Upper lobe of left lung (tissue), 6 donors: ENCODE results near the gene SASH3. TPM values are rescaled to one million over a fixed set of nuclear protein-coding genes. Genes with fewer than 3 reads are reported as not detected.
"Not testable (repeated sequence)": the region's sequence is repeated elsewhere in the genome, so short reads cannot be mapped to it uniquely, and the experiment has no call there.

Source experiments
- ATAC-seq, 2 donors: fragments of 200-7000 bp; cut with Tn5 transposase; one replicate each; pipeline ENCODE4 v1.9.1; 2022; ENCODE audit warnings: mild to moderate bottlenecking in 2 of 2, moderate library complexity in 2 of 2; ENCODE audit not compliant: low FRiP score in 2 of 2
- DNase-seq, 2 donors: peaks; one replicate each; pipeline ENCODE4 v3.0.0-alpha.2; 2019 to 2020
- H3K27ac ChIP-seq, 4 donors: fragments of 200-600 bp; sonication (generic); one replicate each; pipeline ENCODE4 v1.5.1; 2016 to 2019
- H3K27me3 ChIP-seq, 4 donors: fragments of 200-600 bp; sonication (generic); one replicate each; pipeline ENCODE4 v1.5.1; 2017 to 2019
- H3K36me3 ChIP-seq, 4 donors: fragments of 200-600 bp; sonication (generic); one replicate each; pipeline ENCODE4 v1.5.1; 2016 to 2019
- H3K4me1 ChIP-seq, 4 donors: fragments of 200-600 bp; sonication (generic); one replicate each; pipeline ENCODE4 v1.5.1; 2018 to 2019
- H3K4me3 ChIP-seq, 4 donors: fragments of 200-600 bp; sonication (generic); one replicate each; pipeline ENCODE4 v1.5.1; 2017 to 2019; ENCODE audit warnings: mild to moderate bottlenecking in 2 of 4, moderate library complexity in 1 of 4
- H3K9me3 ChIP-seq, 4 donors: fragments of 200-600 bp; sonication (generic); one replicate each; pipeline ENCODE4 v1.5.1; 2018 to 2019
- EP300 ChIP-seq, 4 donors: sonication (generic); formaldehyde crosslinking; IDR thresholded peaks; one replicate each; pipeline ENCODE4 v1.5.1; 2017; ENCODE audit warnings: antibody characterized with exemption in 4 of 4, control low read depth in 2 of 4
- POLR2A ChIP-seq, 4 donors: fragments of 450-650 bp; IDR thresholded peaks; one replicate each; pipeline ENCODE4 v1.5.1; 2016 to 2017; ENCODE audit warnings: antibody characterized with exemption in 4 of 4, mild to moderate bottlenecking in 2 of 4
- POLR2AphosphoS5 ChIP-seq, 2 donors: sonication (generic); formaldehyde crosslinking; IDR thresholded peaks; one replicate each; pipeline ENCODE4 v1.5.1; 2017; ENCODE audit warnings: antibody characterized with exemption in 2 of 2
- WGBS, 2 donors: methylation state at CpG; one replicate each; pipeline ENCODE4 v1.1.5; 2017 to 2018; 5-methylcytosine and 5-hydroxymethylcytosine counted together
- total RNA-seq, 6 donors: library from RNA; depleted of rRNA in 4 of 6; stranded (reverse); fragments of >200 nt in 4 of 6; gene quantifications; one replicate each; pipeline versions ENCODE4 v1.1.0 to v1.2.1, GENCODE V29; 2016 to 2021
- TF ChIP-seq, protein P1 (sequence below), 6 experiments: fragments of 450-650 bp in 4 of 6; fragments of 200-600 bp in 2 of 6; sonication (generic) in 2 of 6; IDR thresholded peaks; one replicate each; pipeline ENCODE4 v1.5.1; 2016 to 2019; ENCODE audit warnings: antibody characterized with exemption in 6 of 6
- donor health status: DM: no; HTN: no; CAD: no; lungs with moderate emphysema.
- donor health status: DM: no; HTN: yes; CAD: no; lungs with severe emphysema.

Gene SASH3
- total RNA-seq, 6 donors from 2014 or later: 21.5 to 60.3 (median 37.9) TPM

DNA sequence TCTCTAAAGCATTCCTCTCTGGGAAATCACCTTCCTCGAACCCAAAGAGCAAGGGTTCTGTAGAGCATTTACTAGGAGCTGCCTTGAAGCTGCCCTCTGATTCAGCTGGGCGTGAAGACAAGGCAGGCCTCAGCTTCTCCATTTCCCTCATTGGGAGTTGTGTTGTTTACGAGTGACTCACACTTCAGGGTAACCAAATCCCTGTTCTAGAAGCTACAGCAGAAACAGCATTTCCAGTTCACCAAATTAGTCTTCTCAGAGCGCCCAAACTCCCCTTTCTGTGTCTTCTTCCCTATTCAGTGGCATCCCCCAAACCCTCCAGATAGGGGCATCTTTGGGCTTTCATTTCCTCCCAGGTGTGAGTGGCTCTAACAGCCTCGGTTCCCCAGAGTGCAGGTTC, 41.8 kb upstream of the SASH3 start:
- H3K4me3 ChIP-seq: no peak overlapping the region
- peak in 1 of 2 donors; percentile 90 for ATAC-seq

DNA sequence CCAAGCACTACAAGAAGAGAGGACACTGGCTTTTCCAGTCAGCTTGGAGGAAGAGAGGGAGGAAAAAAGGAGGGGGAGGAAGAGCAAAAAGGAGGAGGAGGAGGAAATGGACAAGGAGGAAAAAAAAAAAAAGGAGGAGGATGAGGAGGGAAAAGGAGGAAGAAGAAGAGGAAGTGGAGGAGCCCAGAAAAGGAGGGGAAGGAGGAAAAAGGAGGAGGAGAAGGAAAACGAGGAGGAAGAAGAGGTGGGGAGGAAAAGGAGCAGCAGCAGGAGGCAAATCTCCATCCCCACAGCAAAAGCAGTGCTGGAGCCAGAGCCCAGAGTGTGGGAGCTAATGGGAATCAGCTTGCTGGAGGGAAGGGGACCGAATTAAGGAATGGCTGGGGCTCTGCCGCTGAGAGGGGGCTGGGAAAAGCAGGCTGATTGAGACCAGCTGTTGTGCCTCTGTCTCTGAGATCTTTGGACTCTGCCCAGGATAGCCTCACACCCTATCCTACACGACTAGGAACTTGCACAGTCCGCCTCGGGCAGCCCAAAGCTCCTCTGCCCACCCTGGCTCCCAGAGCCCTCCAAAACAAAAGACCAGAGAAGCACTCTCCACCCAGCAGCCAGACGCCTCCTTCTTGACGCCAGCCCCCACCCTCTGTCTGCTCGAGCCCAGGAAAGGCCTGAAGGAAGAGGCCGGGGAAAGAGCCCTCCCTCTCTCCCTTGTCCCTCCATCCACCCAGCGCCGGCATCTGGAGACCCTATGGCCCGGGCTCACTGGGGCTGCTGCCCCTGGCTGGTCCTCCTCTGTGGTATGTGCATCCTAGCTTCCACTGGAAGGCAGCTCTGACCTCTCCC, 41.1 kb upstream of the SASH3 start, which contains the start of gene XPNPEP2:
XPNPEP2 (plus strand) TSS at position 514 of the 843 bp plus-strand sequence; CDS start at position 749, 235 bp downstream.
- no peaks in the 10 kb centered on the region for H3K4me1 ChIP-seq
- DNase-seq (peak in 1 of 2 donors; percentile 17), ATAC-seq (peak; percentile 8 to 86)
- WGBS, 2 donors: 49 to 51% methylated on average over 2 to 13 of the region's 13 CpGs
- TF ChIP-seq POLR2AphosphoS5 (IDR thresholded peaks at IDR 0.05): no peak
- TF ChIP-seq EP300 (IDR thresholded peaks at IDR 0.05): no peak
- TF ChIP-seq POLR2A (IDR thresholded peaks at IDR 0.05): no peak
- TF ChIP-seq, protein P1, sequence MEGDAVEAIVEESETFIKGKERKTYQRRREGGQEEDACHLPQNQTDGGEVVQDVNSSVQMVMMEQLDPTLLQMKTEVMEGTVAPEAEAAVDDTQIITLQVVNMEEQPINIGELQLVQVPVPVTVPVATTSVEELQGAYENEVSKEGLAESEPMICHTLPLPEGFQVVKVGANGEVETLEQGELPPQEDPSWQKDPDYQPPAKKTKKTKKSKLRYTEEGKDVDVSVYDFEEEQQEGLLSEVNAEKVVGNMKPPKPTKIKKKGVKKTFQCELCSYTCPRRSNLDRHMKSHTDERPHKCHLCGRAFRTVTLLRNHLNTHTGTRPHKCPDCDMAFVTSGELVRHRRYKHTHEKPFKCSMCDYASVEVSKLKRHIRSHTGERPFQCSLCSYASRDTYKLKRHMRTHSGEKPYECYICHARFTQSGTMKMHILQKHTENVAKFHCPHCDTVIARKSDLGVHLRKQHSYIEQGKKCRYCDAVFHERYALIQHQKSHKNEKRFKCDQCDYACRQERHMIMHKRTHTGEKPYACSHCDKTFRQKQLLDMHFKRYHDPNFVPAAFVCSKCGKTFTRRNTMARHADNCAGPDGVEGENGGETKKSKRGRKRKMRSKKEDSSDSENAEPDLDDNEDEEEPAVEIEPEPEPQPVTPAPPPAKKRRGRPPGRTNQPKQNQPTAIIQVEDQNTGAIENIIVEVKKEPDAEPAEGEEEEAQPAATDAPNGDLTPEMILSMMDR (IDR thresholded peaks at IDR 0.05): no peak
- no peak within 1 kb of the TSS for H3K4me3 ChIP-seq
- H3K27me3 ChIP-seq: no peaks in the 10 kb centered on the region
- no peaks in the 10 kb centered on the region for H3K36me3 ChIP-seq
- peak within 1 kb of the TSS in 1 of 4 donors; percentile 2 for H3K27ac ChIP-seq
- H3K9me3 ChIP-seq: no peaks in the 10 kb centered on the region

More for the DNA sequence above, 41.8 kb upstream of the SASH3 start:
- peaks cover 0 to 3% (median 0%) of the 10 kb centered on the region in 4 donors for H3K27me3 ChIP-seq
- no peak for DNase-seq
- H3K9me3 ChIP-seq: no peaks in the 10 kb centered on the region
- WGBS, 2 donors: 55 to 70% methylated on average over 5 of the region's 5 CpGs
- peak overlapping the region in 1 of 4 donors; percentile 2 for H3K27ac ChIP-seq
- H3K36me3 ChIP-seq: no peaks in the 10 kb centered on the region
- no peaks in the 10 kb centered on the region for H3K4me1 ChIP-seq
- TF ChIP-seq, protein P1 (IDR thresholded peaks at IDR 0.05): no peak
- TF ChIP-seq EP300 (IDR thresholded peaks at IDR 0.05): no peak
- no peak for TF ChIP-seq POLR2A (IDR thresholded peaks at IDR 0.05)
- no peak for TF ChIP-seq POLR2AphosphoS5 (IDR thresholded peaks at IDR 0.05)

DNA sequence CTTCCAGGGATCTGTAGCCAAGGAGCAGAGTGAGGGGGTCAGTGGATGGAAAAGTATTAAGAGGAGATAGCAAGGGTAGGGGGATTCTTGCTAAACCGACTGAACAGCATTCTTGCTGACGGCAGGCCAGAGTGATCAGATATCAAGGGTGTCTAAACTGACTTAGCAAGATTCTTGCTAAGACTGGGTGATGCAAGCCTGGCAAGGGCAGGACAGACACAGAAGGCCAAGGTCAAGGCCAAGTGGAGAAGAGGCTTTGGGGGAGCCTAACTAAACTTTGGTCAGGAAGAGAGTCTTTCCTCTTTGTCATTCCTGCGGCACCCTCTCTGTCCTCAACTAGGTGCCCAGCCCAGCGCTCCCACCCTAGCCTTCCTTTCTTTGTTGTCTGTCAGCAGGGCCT, 40.2 kb upstream of the SASH3 start:
- Histone ChIP-seq H3K4me1 (no peaks in the 10 kb centered on the region), H3K4me3 (no peak overlapping the region), H3K27me3 (no peaks in the 10 kb centered on the region), H3K27ac (no peak overlapping the region), H3K36me3 (no peaks in the 10 kb centered on the region), H3K9me3 (no peaks in the 10 kb centered on the region)
- WGBS, 2 donors: 69 to 72% methylated on average over 4 of the region's 4 CpGs
- ATAC-seq: peak in 1 of 2 donors; percentile 39
- TF ChIP-seq POLR2AphosphoS5 (IDR thresholded peaks at IDR 0.05): no peak
- TF ChIP-seq, protein P1 (IDR thresholded peaks at IDR 0.05): no peak
- TF ChIP-seq POLR2A (IDR thresholded peaks at IDR 0.05): no peak
- no peak for TF ChIP-seq EP300 (IDR thresholded peaks at IDR 0.05)
- DNase-seq: no peak

DNA sequence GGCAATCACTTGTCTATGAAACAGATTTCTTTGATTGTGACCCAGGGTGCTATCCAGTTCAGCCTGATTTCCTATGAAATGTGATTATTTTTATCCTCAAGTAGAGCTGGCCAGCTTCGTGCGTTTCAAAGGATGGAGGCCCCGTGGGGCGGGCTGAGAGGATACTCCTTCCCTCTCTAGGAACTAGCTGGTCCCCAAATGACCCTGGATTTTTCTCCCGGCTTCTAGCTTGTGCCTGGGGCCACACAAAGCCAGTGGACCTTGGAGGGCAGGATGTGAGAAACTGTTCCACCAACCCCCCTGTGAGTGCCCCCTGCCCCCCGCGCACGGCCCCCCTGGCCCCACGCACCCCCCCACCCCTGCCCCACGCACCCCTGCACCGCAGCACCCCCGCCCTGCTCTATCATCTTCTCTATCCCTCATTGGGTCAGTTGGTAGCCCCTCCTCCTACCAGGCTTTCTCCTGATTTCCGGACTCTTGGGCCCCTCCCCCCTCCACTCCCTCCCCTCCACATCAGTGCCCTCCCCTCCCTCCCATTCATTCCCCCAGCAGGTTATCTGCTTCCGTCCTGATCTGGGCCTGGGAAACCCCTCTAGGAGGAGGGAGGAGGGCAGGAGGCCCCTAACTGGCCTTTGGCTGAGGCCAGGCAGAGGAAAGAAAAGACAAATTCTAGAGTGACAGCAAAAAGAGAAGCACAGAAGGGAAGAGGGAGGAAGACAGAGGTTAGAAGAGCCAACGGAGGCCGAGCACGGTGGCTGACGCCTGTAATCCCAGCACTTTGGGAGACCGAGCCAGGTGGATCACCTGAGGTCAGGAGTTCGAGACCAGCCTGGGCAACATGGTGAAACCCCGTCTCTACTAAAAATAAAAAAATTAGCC, 37.6 kb upstream of the SASH3 start:
- Histone ChIP-seq H3K36me3 (no peaks in the 10 kb centered on the region), H3K27ac (no peak overlapping the region), H3K9me3 (no peaks in the 10 kb centered on the region), H3K4me3 (no peak overlapping the region), H3K4me1 (no peaks in the 10 kb centered on the region), H3K27me3 (no peaks in the 10 kb centered on the region)
- 59 to 69% methylated on average over 9 to 15 of the region's 21 CpGs for WGBS, 2 donors
- TF ChIP-seq POLR2A (IDR thresholded peaks at IDR 0.05) (no peak), EP300 (IDR thresholded peaks at IDR 0.05) (no peak), POLR2AphosphoS5 (IDR thresholded peaks at IDR 0.05) (no peak)
- TF ChIP-seq, protein P1 (IDR thresholded peaks at IDR 0.05): no peak
- ATAC-seq (no peak), DNase-seq (no peak)

DNA sequence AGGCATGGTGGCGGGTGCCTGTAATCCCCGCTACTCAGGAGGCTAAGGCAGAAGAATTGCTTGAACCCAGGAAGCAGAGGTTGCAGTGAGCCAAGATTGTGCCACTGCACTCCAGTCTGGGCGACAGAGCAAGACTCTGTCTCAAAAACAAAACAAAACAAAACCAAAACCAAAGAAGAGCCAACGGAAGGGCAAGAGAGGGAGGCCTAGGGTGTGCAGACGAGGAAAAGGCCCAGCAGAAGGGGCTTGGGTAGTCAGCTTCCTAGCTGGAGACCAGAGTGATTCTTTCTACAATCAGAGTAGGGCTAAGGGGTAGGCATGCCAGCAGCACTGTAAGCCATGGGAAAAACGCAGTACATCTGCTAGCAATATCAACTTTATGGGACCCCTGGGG, 37.0 kb upstream of the SASH3 start:
- H3K27me3 ChIP-seq, H3K4me1 ChIP-seq, DNase-seq, H3K27ac ChIP-seq, H3K9me3 ChIP-seq, H3K4me3 ChIP-seq, ATAC-seq, H3K36me3 ChIP-seq: not testable (repeated sequence)
- 65 to 75% methylated on average over 6 of the region's 6 CpGs for WGBS, 2 donors
